GM18498 (cell line): ENCODE data around the gene NIFK.

Source experiments
- ATAC-seq: cut with Tn5 transposase; IDR thresholded peaks from one replicate; pipeline ENCODE4 v1.9.1; 2021; ENCODE audit warnings: mild to moderate bottlenecking, moderate library complexity; ENCODE audit not compliant: unreplicated experiment

The NIFK gene

DNA sequence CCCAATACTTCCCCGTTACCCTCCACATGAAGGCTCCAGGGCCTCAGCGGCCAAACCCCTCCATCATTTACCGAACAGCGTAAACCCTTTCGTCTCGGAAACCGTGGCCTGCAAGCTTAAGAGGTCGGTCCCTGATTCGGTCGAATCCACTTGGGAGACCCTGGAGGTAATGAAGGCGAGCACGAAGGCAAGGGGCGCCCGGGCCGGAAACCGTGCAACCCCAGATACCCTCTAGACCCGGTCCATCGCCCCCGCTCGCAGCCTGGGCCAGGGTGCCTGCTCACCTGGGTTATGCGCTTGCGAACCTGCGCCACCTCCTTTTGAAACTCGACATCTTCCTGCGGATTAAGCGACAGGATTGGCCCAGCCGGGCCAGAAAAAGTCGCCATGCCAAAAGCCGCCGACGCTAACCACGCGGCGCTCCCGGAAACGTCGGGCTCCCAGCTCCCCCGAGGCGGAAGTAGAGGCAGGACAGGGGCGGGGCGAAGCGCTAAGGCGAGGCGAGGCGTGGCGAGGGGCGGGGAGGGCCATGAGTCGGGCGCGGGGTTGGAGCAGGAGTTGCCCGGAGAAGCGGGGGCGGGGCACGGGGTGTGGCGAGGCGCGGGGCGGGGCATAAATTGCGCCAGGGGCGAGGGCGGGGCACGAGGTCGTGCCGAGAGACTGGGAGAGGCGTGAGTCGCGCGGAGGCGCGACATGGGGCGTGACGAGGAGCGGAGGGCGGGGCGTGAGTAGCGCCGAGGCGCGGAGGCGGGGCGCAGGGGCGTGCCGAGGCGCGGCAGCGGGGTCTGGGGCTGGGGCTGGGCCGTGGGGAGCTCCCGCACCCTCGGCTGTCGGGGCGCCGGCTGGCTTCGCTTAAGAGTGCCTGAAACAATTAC is at the start of gene NIFK:
Gene NIFK (minus strand): TSS at position 414 of the 875 bp plus-strand sequence. CDS start 25 bp downstream, at position 389.
- peak; percentile 94 for ATAC-seq

DNA sequence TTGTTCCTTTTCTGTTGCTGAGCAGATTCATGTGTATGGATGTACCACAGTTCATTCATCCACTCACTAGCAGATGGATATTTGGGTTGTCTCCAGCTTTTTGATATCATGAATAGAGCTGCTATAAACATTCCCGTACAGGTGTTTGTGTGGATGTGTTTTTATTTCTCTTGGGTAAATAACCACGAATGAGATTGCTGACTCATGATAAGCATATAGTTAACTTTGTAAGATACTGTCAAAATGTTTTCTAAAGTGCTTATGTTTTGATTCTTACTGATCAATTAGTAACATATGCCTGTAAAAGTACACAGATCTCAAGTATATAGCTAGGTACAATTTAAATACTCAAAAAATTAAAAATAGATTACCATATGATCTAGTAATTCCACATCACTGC is 46.5 kb upstream of the NIFK start:
- no peak for ATAC-seq

DNA sequence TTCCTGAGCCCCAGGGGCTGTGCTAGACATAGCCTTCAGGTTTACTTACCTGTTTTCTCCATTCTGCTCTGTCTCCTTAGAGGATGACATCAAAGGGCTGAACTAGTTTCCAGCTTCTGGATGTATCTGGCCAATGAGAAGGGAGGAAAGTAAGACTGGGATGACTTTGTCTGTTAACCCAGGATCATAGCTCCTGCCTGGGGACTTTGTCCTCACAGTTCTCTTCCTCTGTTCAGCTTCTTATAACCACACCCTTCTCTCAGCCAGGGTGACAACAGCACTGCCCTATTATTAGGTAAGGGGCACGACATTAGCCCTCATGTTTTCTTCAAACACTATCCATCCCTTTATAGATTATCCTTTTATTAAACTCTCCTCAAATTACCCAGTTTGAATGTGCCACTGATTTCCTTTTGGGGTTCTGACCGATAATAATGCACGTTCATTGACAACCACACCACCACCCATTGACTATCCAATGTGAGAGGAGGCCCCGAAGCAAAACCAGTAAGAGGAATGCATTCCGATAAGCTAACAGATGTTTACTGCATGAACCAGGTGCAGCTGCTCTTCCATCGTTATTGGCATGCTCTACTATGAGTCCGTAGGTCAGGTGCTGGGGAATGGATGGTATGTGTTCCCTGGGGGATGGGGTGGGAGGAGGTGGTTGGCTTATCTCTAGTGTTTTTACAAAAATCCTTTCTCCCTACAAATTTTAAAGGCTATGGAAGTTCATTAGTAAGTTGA is 42.2 kb upstream of the NIFK start:
- no peak for ATAC-seq

DNA sequence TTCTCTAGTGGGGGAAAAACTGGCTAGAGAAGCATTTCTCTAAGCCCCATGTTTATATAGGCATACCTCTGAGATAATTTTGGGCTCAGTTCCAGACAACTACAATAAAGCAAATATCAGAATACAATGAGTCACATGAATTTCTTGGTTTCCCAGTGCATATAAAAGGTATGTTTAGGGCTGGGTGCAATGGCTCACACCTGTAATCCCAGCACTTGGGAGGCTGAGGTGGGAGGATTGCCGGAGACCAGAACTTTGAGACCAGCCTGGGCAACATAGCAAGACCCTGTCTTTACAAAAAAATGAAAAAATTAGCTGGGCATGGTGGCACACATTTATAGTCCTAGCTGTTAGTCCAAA is 41.0 kb upstream of the NIFK start:
- no peak for ATAC-seq

DNA sequence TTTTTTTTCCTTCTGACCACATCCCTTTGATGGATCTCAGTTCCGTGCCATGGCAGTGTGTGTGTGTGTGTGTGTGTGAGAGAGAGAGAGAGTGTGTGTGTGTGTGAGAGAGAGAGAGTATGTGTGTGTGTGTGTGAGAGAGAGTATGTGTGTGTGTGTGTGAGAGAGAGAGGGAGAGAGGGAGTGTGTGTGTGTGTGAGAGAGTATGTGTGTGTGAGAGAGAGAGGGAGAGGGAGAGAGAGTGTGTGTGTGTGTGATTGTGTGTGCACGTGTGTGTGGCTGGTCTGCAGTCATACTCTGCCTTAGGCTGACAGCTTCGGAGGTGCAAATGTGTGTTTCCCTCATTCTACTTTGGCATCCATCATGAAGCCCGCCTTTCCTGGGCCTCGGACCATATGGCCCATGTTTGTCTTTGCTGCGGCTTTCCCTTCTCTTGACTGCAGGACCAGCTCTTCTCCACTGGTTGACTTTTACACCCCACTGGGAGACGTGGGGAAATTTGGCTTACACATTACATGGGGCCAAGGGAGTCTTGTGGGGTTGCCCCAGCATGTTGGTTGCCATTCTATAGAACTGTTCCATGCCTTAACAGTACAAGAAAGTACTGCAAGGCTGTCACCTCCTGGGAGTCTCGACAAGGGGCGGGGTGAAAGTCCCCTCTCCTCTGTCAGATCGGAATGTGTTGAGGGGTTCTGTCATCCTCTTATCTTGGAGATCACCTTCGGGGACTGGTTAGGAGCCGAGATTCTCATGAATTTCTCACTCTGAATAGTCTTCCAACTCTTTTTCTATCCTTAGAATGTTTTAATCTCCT is 40.4 kb upstream of the NIFK start:
- ATAC-seq, result no peak

DNA sequence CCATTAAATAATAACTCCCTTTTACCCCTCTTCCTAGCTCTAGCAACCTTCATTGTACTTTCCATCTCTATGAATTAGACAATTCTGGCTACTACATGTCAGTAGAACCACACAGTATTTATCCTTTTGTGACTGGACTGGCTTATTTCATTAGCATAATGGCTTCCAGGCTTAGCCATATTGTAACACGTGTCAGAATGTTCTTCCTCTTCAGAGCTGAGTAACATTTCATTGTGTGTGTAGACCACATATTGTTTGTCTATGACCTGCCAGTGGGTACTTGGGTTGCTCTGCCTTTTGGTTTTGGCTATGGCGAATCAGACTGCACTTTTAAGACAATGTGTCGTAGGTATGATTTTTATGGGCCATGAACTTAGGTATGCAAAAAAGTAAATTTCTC is 39.7 kb upstream of the NIFK start:
- no peak for ATAC-seq

DNA sequence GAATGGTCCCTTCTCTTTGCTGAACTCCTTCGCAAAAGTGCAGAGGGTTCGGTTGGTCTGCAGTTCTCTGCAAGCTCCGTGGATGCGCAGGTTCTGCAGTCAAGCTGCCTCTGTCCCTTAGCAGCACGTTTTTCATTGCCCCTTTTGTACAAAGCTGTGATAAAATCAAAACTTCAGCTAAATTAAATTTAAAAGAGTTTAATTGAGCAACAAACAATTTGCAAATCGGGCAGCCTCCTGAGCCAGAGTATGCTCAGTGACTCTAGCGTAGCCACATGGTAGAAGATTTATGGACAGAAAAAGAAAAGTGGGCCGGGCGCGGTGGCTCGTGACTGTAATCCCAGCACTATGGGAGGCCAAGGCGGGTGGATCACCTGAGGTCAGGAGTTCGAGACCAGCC is 37.6 kb upstream of the NIFK start:
- no peak for ATAC-seq

DNA sequence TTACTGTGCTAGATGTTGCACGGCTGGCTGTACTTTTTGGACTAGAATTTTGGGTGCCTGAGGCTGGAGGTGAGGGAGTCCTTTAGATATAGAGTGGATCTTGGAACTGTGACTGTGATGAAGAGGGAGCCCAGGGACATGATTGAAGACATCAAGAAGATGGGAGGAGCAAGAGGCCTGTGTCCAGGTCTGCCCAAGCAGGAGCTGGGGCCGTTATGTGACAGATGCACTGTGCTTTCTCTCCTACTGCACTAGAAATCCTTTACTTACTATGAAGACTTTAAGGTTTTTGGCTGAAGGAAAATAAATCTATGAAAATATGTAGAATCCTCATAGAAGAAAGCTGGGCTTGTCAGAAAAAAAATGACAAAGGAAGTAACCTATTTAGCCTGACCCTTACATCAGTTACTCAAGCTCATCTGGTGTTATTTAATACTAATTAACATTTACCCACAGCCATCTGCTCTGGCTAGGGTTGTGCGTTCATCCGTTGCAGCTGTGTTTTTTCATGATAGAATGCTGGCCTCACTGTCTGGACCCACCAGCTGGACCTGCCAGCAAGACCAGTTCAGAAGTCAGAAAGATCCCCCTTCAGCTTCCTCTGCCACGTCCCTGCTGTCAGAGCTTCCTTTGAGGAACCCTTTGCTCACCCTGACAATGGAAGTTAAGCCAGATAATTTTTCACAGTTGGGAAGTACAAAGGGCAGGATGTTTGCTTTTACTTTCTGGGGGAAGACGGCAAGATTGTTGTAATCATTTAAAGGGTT is 35.5 kb upstream of the NIFK start:
- ATAC-seq, result no peak

DNA sequence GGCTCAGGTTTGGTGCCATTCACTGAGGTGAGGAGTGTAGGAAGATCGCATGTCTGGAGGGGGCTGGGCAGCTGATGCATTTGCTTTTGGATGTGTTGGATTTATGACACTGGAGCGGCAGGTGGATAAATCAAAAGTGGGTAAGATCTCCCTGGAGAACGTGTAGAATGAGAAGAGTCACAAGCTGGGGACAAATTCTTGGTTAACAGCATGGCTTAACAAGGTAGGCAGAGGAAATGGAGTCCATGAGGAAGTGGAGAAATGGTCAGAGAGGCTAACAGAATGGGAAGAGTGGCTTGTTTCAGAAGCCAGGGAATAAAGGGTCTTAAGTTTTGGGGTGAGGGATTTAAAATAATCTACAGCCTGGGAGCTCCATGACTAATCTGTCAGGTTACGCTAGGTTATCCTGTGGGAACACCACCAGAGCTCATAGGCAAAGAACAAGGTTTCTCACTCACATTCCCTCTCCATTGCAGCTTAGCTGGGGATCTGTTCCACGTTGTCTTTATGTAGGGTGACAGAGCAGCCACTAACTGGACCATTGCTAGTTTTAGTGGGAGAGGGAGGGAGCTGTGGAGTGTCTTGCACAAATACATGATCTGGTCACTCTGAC is 31.6 kb upstream of the NIFK start:
- ATAC-seq, result no peak

DNA sequence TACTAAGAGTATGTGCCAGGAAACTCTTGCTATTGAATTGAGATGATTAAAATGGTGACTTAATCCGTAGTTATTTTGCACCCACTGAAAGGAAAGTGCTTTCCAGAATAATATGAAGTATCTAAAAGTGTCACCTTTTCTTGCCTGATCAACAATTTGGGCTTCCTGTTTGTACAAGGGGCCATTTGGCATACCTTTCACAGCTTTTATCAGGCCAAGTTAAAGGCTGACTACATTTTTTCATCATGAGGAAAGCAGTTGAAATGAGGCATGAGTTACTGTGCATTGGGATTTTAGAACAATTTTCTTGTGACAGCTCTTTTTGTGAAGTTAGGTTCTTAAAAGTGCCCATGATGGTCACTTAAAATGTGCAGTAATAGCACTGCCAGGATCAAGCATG is 29.9 kb upstream of the NIFK start:
- ATAC-seq, result no peak

DNA sequence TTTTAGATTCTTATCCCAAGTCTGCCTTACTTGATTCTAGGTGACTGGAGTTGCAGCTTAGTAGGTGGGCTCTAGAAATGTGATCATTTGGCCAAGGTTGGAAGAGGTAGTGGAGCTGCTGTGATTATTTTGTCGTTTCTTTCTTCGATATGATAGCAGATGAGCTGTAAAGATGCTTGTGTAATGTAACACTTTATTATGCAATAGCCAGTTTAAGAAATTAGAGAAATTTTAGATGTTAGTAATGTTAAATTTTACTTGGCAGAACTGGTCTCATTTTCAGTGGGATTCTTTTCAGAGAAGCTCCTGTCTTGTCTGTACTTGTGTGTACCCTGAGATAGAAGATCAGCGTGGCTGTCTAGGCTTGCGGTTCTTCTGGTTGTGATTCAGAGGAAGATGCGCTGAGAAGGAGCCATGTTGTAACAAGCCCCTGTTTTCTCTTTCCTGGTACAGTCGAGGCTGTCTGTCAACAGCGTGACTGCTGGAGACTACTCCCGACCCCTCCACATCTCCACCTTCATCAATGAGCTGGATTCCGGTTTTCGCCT is 28.1 kb upstream of the NIFK start:
- ATAC-seq, result no peak

DNA sequence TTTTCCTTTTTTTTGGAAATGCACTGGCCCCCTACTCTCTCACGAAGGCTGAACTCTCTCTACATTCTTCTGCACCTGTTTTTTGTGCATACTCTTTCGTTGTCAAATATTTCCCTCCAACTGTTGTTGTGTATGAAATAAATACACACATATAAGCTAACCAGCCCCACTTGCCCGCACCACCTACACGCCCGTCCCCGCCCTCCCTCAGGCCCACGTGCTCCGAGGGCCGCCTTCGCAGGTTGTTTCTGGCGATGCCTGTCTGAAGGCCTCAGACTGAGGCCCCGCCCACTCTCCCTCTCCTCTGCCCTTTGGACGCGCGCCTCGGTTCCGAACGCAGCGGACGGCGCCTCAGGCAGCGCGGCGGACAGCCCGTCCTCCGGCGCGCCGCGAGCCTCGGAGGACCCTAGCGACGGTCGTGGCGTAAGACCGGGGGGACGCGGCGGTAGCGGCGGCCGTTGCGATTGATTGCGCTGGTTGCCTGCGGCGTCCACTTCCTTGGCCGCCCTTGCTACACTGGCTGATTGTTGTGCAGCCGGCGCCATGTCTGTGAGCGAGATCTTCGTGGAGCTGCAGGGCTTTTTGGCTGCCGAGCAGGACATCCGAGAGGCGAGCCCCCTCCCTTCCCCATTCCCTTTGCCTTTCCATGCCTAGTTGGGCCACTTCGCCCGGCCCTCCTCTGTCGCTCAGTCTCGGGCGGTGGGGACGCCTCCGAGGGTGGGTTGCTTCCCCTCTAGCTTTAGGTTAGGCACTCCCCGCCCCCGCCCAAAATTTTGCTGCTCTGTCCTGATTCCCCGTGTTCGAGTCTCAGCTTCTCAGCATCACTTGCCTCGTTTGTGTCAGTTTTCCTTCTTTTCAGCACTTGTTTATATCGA is 18.8 kb upstream of the NIFK start, which contains the start of gene TSN:
Gene TSN (plus strand): TSS at position 415 of the 875 bp plus-strand sequence. CDS start 129 bp downstream, at position 544.
- peak; percentile 100 for ATAC-seq

DNA sequence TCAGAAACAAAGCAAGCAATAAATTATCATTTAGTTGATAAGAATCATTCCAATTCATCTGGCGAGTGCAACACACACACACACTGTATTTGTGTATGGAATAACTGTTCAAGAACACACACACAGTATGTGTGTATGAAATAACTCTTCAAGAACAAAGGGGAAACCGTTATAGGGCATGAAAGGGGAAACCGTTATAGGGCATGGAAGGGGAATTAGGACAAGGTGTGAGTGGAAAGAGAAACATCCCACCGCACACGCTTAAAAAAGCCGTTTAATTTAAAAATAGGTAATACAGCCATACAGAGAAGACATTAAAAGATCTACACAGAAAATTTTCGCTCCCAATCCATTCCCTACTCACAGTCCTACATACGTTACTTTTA is 18.2 kb upstream of the NIFK start:
- peak; percentile 1 for ATAC-seq

DNA sequence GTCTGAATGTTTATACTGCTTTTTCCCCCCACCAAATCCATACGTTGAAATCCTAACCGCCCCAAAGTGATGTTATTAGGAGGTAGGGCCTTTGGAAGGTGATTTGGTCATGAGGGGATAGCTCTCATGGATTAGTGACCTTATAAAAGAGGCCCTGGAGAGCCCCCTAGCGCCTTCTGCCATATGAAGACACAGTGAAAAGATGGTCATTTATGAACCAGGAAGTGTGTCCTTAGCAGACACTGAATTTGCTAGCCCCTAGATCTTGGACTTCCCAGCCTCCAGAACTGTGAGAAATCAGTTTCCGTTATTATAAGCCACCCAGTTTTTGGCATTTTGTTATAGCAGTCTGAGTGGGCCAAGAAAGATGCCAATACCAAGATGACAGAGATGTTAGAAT is 11.5 kb upstream of the NIFK start:
- ATAC-seq, result no peak

DNA sequence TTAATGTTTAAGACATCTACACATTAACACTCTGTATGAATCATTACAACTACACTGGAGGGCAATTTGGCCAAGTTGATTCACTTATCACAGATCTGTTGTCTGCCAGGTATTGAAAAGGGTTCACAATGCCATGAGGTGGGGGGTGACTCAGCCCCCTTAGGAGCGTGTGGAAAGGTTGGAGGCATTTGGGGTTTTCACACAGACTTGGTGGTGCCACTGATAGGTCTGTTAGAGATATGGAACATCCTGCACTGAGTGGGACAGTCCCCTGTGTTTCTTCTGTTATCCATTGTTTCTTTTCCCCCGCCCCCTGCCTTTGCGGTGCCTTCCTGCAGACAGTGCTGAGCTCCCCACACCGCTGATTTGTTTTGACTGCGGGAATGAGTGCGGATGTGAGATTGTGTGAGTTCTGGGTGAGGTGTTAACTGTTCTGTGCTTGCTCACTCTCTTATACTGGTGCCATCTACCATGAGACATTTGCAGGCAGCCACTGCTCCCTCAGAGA is 9.4 kb upstream of the NIFK start:
- ATAC-seq, result no peak

DNA sequence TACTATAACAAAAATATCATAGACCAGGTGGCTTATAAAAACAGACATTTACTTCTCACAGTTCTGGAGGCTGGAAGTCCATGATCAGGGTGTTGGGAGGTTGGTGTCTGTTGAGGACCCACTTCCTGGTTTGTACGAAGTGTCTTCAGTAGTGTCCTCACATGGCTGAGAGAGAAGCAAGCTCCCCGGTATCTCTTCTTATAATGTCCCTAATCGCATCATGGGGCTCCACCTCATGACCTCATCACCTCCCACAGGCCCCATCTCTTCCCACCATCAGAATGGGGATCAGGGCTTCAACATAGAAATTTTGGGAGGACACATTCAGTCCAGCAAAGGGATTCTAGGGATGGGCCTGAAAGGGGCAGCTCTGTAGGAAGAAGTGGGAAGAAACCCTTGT is 4.8 kb upstream of the NIFK start:
- ATAC-seq, result no peak

DNA sequence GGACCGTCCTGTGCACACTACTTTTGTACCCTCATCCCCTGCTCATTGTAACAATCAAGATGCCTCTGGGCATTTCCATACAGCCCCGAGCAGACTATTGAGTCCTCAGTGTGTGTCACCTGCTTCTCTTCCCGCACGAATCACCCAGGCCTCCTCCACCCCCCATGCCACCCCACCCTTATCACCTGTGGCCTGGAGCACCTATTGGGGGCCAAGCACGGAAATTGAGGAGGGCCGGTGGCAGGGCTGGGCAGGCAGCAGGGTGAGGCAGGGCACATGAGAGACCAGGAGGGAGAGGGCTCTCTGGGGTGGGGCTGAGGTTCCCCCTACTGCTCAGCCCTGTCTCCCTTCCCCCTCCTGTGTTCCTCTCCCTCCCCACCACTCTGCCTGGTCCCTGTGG is 4.3 kb upstream of the NIFK start:
- no peak for ATAC-seq

DNA sequence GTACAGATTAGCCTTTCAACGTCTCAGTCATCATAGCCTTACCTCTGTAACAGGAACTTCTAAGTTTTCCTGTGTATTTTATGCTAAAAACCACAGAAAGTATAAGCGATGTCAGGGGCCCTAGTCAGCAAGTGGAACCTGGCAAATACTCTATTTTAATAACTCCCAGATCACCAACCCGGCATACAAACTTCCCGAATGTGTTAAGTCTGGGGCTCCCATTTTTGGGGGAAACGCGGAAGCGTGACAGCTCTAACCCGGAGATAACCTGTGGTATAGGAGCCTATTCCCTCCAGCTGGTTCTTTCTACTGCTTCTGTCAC is 574 bp downstream of the NIFK start:
- ATAC-seq, result no peak

DNA sequence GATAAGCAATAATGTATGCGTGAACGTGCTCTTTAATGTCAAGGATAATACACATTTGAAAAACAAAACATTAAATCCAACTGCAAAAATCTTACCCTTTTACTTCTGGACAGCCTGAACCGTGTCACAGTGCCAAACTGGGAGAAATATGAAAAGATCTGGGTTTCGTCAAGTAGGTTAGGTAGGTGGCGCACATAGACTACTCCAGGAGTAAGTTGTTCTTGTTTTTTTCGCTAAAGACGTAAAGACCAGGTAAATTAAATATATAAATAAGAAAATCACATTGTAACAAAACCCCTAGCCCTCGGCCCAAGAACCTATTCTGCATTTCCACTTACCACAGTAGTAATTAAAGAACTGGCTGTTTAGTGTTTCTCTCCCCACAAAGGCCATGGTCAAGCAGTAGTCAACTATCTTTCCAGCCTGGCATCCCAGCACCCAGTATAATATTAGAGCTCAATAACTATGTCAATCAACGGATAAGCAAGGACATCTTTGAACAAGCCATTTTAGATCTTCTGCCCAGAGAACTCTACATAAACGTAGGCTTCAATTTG is 1.1 kb downstream of the NIFK start:
- no peak for ATAC-seq
